ENCODE results near the gene COL8A1.
"Not testable (repeated sequence)": the region's sequence is repeated elsewhere in the genome, so short reads cannot be mapped to it uniquely, and the experiment has no call there.

Gene COL8A1

DNA sequence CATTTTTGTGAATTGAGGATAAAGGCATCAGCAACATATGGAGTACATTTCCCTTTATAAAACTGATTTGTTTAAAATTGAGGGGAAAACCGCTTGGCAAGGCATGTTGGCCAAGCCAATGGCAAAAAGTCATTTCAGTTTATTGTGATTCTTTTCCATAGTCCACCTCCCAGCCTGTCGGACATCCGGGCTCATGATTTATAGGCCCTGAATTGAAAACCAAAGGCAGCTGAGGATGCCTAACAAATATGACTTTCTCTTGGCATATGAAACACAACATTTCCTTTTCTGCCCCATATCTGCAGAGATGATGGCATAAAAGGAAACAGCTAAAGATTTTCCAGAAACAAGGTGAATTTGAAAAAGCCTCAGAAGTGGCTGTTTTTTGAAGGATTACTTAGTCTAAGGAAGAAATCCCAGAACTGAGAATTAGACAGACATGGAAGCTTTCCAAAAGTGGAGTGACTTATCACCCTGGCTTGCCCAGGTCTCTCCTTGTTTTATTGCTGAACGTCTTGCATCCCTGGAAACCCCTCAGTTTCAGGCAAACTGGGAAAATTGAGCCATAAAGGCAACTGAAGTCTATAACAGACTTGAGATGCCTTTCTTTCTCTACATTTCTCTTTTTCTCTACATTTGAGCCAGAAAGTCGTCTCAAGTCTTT lies 74.0 kb downstream of the COL8A1 start:
- no peak for DNase-seq

DNA sequence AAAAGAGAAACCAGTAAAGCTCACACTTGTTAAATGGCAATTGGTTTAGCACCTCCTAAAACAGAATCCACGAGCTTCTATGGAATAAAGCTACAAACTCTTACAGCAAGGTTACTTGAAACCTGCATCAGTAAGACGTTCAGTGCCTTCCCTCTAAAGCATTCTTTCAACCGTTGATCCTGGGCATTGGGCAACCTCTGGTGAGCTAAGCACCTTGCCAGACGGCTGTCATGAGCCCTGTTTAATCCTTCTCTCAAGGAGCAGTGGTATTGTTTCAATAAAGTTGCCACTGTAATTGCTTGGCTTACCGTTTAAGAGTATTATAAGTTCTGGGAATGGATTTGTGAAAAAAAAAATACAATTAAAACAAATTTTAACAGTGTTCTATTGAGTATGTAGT lies 75.0 kb downstream of the COL8A1 start:
- DNase-seq: no peak

DNA sequence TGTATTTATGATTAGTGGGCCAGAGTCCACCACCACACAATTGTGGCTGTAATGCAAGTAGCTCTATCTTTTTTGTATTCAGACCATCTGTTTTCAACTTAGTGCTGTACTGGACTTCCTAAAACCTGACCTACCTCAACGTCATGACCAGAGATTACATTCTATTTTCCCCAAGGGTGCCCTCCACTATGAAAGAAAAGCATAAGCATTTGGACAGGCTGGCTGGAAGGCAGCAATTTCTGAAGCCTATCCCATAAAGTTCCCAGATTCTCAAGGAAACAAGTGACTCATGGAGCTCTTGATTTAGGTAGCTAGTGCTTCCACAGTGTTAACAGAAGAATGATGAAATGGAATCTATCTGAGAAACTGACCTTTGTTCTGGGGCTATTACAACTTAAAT lies 75.8 kb downstream of the COL8A1 start:
- DNase-seq: no peak

- DNase-seq: no peak
Observed at GRCh38 chr3:99714575-99714974, 76.2 kb downstream of the COL8A1 start.

DNA sequence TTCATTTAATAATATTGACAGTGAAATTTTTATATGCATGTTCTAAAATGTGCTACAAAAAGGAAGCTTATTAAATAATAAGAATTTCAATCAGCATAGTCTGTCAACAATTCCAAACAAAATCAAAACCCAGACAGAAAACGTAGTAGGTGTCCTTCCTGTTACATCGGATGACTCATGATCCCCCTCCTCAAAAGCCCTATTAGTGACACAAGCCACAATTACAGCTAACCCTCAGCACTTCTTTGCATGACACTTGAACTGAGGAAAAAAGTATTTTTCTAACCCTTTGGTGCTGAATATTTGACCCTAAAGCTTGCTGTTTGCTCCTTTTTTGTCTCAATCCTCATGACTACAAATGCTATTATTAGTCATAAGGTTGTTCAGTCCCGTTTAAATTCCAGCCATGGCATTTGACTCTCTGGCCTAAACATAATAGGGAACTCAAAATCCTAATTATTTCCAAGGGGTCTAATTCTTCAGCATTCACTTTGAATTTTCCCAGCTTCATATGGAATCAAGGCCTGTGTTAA lies 78.1 kb downstream of the COL8A1 start:
- no peak for DNase-seq

GRCh38 chr3:99720985-99721632 lies 82.7 kb downstream of the COL8A1 start:
- peak in 1 of 2 experiments; percentile 10 for DNase-seq

DNA sequence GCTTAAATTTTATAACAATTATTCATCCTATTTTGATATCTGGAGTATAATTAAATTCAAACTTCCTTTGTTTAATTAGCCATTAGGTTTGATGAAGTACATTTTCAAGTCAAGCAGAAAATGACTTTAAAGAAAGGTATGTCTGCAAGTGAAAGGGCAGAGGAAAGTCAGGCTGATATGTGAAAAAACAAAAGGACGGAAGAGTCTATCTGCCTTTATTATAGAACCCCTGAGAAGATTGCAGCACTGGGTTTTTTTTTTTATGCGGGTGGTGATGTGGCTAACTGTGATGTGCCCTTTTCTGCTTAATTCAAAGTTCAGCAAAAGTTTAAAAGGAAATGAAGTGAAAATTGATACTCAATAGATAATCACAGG lies 83.2 kb downstream of the COL8A1 start:
- DNase-seq: no peak

DNA sequence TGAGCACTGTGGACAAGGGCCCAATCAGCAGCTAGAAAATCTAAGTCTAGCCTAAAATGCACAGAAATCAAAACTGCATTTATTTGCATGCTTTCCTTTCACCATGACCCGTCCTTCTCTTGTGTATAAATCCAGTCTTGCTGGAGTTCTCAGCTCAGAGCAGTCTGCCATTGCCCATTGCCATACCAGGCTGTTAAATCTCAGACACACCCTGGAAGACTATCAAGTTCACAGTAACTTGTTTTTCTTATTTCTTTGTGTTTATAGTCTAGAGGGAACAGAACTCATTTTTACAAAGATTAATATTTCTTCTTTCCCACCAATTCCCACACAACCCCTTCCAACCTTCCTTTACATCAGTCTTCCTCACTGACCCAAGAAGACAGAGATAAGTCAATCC lies 85.9 kb downstream of the COL8A1 start:
- no peak for DNase-seq

DNA sequence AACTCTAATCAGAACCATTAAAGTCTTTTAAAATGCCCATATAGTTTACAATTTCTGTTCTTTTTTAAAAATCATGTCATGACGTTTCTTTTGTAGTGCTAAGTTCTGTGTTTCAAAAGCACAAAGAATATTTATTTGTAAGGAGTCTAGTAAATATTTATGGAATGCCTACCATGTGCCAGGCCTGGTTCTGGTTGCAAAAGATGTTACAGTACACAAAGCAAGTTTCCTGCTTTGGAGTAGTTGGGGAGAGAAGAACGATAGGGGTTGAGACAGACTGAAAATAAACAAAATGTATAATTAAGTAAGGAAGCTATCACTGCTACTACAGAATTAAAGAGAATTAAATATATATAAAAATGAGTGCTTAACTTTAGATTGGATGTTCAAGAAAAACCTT lies 92.5 kb downstream of the COL8A1 start:
- DNase-seq: no peak

- DNase-seq: no peak
Observed at GRCh38 chr3:99731499-99731898, 93.1 kb downstream of the COL8A1 start.

GRCh38 chr3:99740371-99740770 lies 102.0 kb downstream of the COL8A1 start:
- DNase-seq: not testable (repeated sequence)

- DNase-seq: no peak
Observed at GRCh38 chr3:99741588-99741987, 103.2 kb downstream of the COL8A1 start.

DNA sequence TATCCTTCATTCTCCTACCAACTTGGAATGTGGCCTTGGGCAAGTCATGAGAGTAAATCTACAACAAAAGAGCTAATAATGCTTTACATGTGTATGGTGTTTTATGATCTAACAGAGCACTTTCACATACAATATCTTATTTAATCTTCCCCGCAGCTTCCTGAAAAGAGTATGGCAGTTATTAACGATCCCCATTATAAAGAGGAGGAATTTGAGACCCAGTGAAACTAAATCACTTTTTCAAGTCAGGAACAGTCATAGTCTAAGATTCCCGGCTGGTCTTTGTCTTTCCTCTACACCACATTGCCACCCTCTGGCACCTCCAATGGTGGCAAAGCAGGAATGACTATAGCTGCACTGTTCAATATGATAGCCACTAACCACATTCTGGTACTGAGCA lies 109.5 kb downstream of the COL8A1 start:
- no peak for DNase-seq

- DNase-seq: no peak
Observed at GRCh38 chr3:99751649-99752048, 113.3 kb downstream of the COL8A1 start.

DNA sequence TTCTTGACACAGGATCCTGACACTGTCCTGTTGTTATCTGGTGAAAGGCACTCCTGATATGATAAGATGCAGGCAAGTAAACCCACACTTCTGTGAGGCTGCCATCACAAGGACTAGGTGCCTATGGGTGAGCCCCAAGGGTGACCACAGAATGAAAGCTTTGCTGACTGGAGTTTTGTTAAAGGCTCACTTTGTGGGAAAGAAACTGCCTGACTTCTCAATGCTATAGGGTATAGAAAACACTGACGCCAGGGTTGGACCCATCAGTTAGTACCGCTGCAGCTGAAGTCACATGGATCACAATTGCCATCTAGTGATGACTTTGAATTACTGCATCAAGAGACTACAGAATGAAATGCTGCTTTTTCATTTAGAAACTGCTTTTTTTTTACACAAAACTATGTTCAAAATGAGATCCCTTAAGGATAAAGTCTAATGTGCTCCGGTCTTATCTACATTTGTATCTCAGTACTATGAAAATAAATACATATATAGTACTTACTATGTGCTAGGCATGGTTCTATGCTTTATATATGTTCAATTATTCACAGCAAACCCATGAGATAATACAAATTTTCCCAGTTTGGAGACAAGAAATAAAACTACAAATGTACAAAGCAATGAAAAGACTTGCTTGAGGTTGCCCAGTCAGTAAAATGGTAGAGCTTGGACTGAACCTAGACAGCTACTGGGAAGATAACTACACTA lies 115.0 kb downstream of the COL8A1 start:
- no peak for DNase-seq

DNA sequence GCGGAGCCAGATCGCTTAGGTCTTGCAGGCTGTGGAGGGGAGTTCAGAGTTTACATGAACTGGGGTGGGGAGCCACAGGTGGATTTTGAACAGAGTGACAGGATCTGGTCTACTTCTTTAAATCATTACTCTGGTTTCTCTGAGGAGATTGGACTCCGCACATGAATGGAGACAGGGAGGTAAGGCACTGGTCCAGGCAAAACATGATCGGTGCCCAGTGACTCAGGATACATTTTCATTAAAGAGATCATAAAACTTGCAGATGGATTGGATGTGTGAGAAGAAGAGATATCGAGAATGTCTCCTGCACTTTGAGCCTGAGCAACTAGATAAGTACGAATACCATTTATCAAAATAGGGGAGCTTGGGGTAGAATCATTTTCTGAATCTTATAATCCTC lies 117.4 kb downstream of the COL8A1 start:
- no peak for DNase-seq

DNA sequence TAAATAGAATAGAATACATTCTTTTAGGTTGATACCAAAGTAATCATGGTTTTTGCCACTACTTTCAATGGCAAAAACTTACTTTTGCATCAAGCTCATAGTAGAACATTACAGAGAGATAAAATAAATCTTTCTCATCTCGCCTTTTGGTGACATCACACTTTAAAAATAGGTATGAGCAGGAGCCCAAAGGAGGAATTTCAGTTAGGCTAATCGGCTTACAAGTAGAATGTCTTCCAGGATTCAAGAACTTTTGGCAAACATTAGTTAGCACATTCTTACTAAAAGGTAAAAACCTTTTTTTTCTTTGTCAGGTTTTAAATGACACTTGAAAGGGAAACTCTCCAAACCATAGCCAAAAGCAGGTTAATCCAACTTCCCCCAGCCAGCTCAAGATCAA lies 119.6 kb downstream of the COL8A1 start:
- no peak for DNase-seq

GRCh38 chr3:99758502-99759177 lies 120.2 kb downstream of the COL8A1 start:
- no peak for DNase-seq

GRCh38 chr3:99760031-99760430 lies 121.6 kb downstream of the COL8A1 start:
- DNase-seq: no peak

DNA sequence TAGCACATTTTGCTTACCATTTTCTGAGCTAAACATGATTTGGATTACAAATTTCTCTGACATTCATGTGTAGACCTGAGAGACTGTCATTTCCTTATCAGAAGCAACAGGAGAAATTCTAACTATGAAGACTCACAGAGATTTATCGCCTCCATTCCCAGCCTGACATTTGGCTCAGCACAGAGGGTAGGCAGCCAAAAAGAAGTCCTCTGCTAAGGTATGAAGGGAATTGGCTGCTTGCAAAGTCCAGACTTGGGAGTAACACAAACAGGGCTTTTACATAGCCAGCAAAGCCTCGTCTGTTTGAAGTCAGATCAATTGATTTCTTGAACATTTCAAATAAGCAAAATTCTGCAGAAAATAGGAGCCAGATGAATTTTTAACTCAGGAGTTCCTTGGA lies 122.2 kb downstream of the COL8A1 start:
- no peak for DNase-seq

DNA sequence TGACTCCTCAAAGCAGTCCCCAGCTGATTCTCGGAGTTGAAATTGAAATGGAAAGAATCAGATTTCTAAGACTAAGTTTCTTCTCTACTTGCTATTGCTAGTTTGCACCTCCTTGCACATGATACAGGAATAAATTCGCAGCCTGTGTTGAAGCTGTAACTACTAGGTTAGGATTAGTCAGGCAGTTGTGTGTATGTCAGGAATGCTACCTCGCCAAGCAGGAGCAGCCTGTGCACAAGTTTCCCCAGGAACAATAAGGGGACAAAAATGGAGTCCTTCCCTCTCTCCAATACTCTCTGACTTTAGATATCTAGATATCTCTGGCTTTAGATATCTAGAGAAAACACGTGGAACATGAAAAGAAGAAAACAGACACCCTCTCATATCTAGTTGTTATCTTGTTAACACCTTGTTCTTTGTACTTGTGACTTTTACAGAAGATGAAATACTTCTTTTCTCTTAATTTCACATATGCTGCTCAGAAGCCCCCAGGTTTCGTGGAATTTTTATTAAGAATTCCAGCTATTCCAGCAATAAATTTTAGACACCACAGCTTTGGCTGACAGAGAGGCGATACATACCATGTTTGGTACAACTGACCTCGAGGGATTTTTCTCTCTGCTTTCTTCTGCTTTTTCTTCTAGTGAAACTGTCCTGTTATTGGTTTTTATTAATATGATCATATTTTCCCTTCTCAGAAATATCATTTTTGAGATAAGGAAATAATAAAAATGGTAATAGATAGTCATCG lies 123.2 kb downstream of the COL8A1 start:
- DNase-seq: no peak

GRCh38 chr3:99762901-99763300 lies 124.5 kb downstream of the COL8A1 start:
- DNase-seq: no peak

- no peak for DNase-seq
Observed at GRCh38 chr3:99764377-99764776, 126.0 kb downstream of the COL8A1 start.
